HepG2 (cell line): Measurements from ENCODE around the gene CD101. TPM values are rescaled to one million over a fixed set of nuclear protein-coding genes. Genes with fewer than 3 reads are reported as not detected.

ENCODE experiments used
- ATAC-seq: fragments of 200-7000 bp; cut with Tn5 transposase; 3 replicates; pipeline ENCODE4 v1.9.1; 2020; ENCODE audit warnings: mild to moderate bottlenecking, moderate library complexity
- BruUV-seq: library from RNA; stranded (reverse); fragments of 400-500 nt; replicated peaks from 2 replicates; lab custom pipeline; 2021; lab: Mats Ljungman, UMichigan
- CTCF ChIA-PET: fragments of 300-600 bp; formaldehyde crosslinking; extraction: SDS; loops from one replicate; lab custom pipeline; 2021; ENCODE audit warnings: low total read pairs, inconsistent platforms, low intra/inter-chr PET ratio; lab: Yijun Ruan, JAX
- POLR2A ChIA-PET: fragments of 350-600 bp; sonication (Branson Sonifier 250); formaldehyde crosslinking; loops from one replicate; lab custom pipeline; 2020; ENCODE audit warnings: antibody characterized with exemption, inconsistent platforms; lab: Yijun Ruan, JAX
- DNase-seq: peaks from one replicate; pipeline ENCODE4 v3.0.0-alpha.2; 2015; ENCODE audit warnings: low spot score
- FAIRE-seq: peaks from 3 replicates; lab custom pipeline; 2011; peaks lifted over from hg19 to GRCh38; lab: Jason Lieb, UNC
- H2AFZ ChIP-seq: one replicate; pipeline ENCODE4 v1.6.1; 2011; ENCODE audit warnings: low read length, inconsistent platforms
- H3K27ac ChIP-seq: fragments of 300-600 bp; 3 replicates; pipeline ENCODE4 v1.8.0; 2011; ENCODE audit warnings: mixed run types, mild to moderate bottlenecking, mixed read lengths, low read length, inconsistent platforms; ENCODE audit not compliant: insufficient read depth; ENCODE audit errors: extremely low read length
- H3K27me3 ChIP-seq, 2 experiments: fragments of 200-600 bp in 1 of 2; 2 replicates in 1 of 2; 3 replicates in 1 of 2; pipeline versions ENCODE4 v1.6.0 to v1.8.0; 2011; ENCODE audit warnings: low read length in 2 of 2, mild to moderate bottlenecking in 2 of 2, moderate library complexity in 2 of 2, inconsistent platforms in 1 of 2; ENCODE audit not compliant: insufficient read depth in 2 of 2, control insufficient read depth in 1 of 2
- H3K36me3 ChIP-seq, 2 experiments: fragments of 200-600 bp in 1 of 2; replicated peaks in 1 of 2; 2 replicates in 1 of 2; 3 replicates in 1 of 2; pipeline versions ENCODE4 v1.5.1 to v1.8.0; 2011; ENCODE audit warnings: low read length in 2 of 2, inconsistent platforms in 1 of 2; ENCODE audit not compliant: insufficient read depth in 2 of 2, control insufficient read depth in 1 of 2
- H3K4me1 ChIP-seq: 2 replicates; pipeline ENCODE4 v1.5.1; 2012; ENCODE audit warnings: low read length, inconsistent platforms; ENCODE audit not compliant: insufficient read depth
- H3K4me2 ChIP-seq: 2 replicates; pipeline ENCODE4 v1.6.0; 2011; ENCODE audit warnings: low read depth, low read length, inconsistent platforms
- H3K4me3 ChIP-seq, 3 experiments: fragments of 200-600 bp in 1 of 3; sonication (generic), shearing (Covaris generic) in 1 of 3; replicated peaks in 1 of 3; 2 replicates each; pipeline ENCODE4 v1.5.1; 2011 to 2016; ENCODE audit warnings: low read length in 3 of 3, inconsistent platforms in 2 of 3, low read depth in 2 of 3, mild to moderate bottlenecking in 2 of 3, control low read depth in 1 of 3, mixed read lengths in 1 of 3; ENCODE audit not compliant: insufficient read depth in 1 of 3
- H3K79me2 ChIP-seq: one replicate; pipeline ENCODE4 v1.6.1; 2011; ENCODE audit warnings: low read length, inconsistent platforms; ENCODE audit not compliant: insufficient read depth
- H3K9ac ChIP-seq: 2 replicates; pipeline ENCODE4 v1.6.0; 2011; ENCODE audit warnings: mild to moderate bottlenecking, low read depth, low read length, inconsistent platforms; ENCODE audit not compliant: insufficient read depth
- H3K9me3 ChIP-seq: 2 replicates; pipeline ENCODE4 v1.5.1; 2012; ENCODE audit warnings: mild to moderate bottlenecking, low read length
- H4K20me1 ChIP-seq: 2 replicates; pipeline ENCODE4 v1.6.0; 2011; ENCODE audit warnings: inconsistent platforms, mild to moderate bottlenecking, low read length, moderate library complexity; ENCODE audit not compliant: insufficient read depth
- ARID3A ChIP-seq: IDR thresholded peaks from 2 replicates; pipeline ENCODE4 v1.6.1; 2012; ENCODE audit warnings: low read depth, low read length, improper control_type of control experiment
- KDM6A ChIP-seq: IDR thresholded peaks from 2 replicates; pipeline ENCODE4 v1.6.1; 2016; ENCODE audit warnings: low read depth
- THAP7 ChIP-seq: sonication (generic); formaldehyde crosslinking; IDR thresholded peaks from 2 replicates; pipeline ENCODE4 v1.8.1; 2023; ENCODE audit warnings: mild to moderate bottlenecking, missing genetic modification reagents
- TRIM24 ChIP-seq: sonication (generic); formaldehyde crosslinking; IDR thresholded peaks from 2 replicates; pipeline ENCODE4 v1.8.0; 2022; ENCODE audit warnings: mild to moderate bottlenecking, missing genetic modification reagents
- ZBTB39 ChIP-seq: sonication (generic); formaldehyde crosslinking; IDR thresholded peaks from 2 replicates; pipeline ENCODE4 v1.5.0; 2020; ENCODE audit warnings: missing genetic modification reagents
- ZC3H13 ChIP-seq: sonication (generic); formaldehyde crosslinking; IDR thresholded peaks from 2 replicates; pipeline ENCODE4 v1.8.1; 2023; ENCODE audit warnings: mild to moderate bottlenecking, missing genetic modification reagents, moderate library complexity
- ZFP41 ChIP-seq: sonication (generic); formaldehyde crosslinking; IDR thresholded peaks from 2 replicates; pipeline ENCODE4 v1.4.0; 2020; ENCODE audit warnings: mild to moderate bottlenecking, missing genetic modification reagents, borderline replicate concordance
- ZNF432 ChIP-seq: sonication (generic); formaldehyde crosslinking; IDR thresholded peaks from 2 replicates; pipeline ENCODE4 v1.5.0; 2020; ENCODE audit warnings: missing genetic modification reagents, mild to moderate bottlenecking, borderline replicate concordance
- ZNF512B ChIP-seq: sonication (generic); formaldehyde crosslinking; IDR thresholded peaks from 2 replicates; pipeline ENCODE4 v1.5.1; 2020; ENCODE audit warnings: missing genetic modification reagents, mild to moderate bottlenecking, borderline replicate concordance
- ZNF839 ChIP-seq: sonication (generic); formaldehyde crosslinking; IDR thresholded peaks from 2 replicates; pipeline ENCODE4 v1.4.0; 2020; ENCODE audit warnings: missing genetic modification reagents, mild to moderate bottlenecking, borderline replicate concordance
- ZSCAN21 ChIP-seq: sonication (generic); formaldehyde crosslinking; IDR thresholded peaks from 2 replicates; pipeline ENCODE4 v1.8.0; 2022; ENCODE audit warnings: mild to moderate bottlenecking, missing genetic modification reagents, moderate library complexity, borderline replicate concordance
- WGBS: methylation state at CpG from one replicate; pipeline ENCODE4 v1.1.6; 2017; ENCODE audit warnings: low lambda C conversion rate; 5-methylcytosine and 5-hydroxymethylcytosine counted together
- in situ Hi-C: cut with HindIII; loops from 2 replicates; pipeline ENCODE4 v1.10.0; 2017; ENCODE audit warnings: low pct_unique_long_range_greater_than_20kb; ENCODE audit not compliant: extremely low pct_ligation_motif_present
- intact Hi-C: fragments of 100-400 bp; cut with micrococcal nuclease; formaldehyde crosslinking; loops from one replicate; pipeline ENCODE4 v1.10.0; 2022; ENCODE audit not compliant: unreplicated experiment
- polyA plus RNA-seq, 8 experiments: library from polyadenylated mRNA; depleted of rRNA in 3 of 8; stranded (reverse) in 7 of 8; unstranded in 1 of 8; fragments of >200 nt; fragmentation: Illumina TruSeq in 4 of 8; extraction: Trizol in 4 of 8; gene quantifications; 2 replicates each; pipeline versions ENCODE4 v1.2.1 to v1.2.3, GENCODE V29; 2011 to 2016; ENCODE audit warnings: low read depth in 4 of 8, missing spikeins in 1 of 8, mixed read lengths in 1 of 8; ENCODE audit not compliant: insufficient read depth in 1 of 8
- total RNA-seq, 5 experiments: library from RNA; depleted of rRNA; stranded (reverse); fragments of >200 nt; fragmentation: Illumina TruSeq; extraction: Trizol; gene quantifications; 2 replicates each; pipeline ENCODE4 v1.2.3, GENCODE V29; 2016; ENCODE audit warnings: low read depth in 1 of 5

CD101 gene
- total and polyA plus RNA-seq, 2 of the 13 experiments (the other 11 are each of a cell fraction or from before 2014, with no cell fraction given) = 0.05 to 0.09 TPM

GRCh38 chr1:117015724-117016123, 14.2 kb downstream of the CD101 start:
- H3K4me3 ChIP-seq = no peak overlapping the region
- no peaks in the 10 kb centered on the region for H3K36me3 ChIP-seq
- ATAC-seq = no peak
- no peak overlapping the region for H3K27ac ChIP-seq
- no peaks in the 10 kb centered on the region for H4K20me1 ChIP-seq
- no peak for DNase-seq
- H2AFZ ChIP-seq = no peak overlapping the region
- in situ Hi-C loops = no loop called here
- TF ChIP-seq ZNF432 (CRISPR knock-in tag) = no peak
- TF ChIP-seq ARID3A = no peak
- no peak for TF ChIP-seq TRIM24 (CRISPR knock-in tag)
- TF ChIP-seq KDM6A (CRISPR knock-in tag) = no peak
- no peak for TF ChIP-seq ZC3H13 (CRISPR knock-in tag)
- no peak for TF ChIP-seq ZFP41 (CRISPR knock-in tag)
- TF ChIP-seq ZNF512B (CRISPR knock-in tag) = no peak
- no peak for TF ChIP-seq THAP7 (CRISPR knock-in tag)
- TF ChIP-seq ZNF839 (CRISPR knock-in tag) = no peak
- TF ChIP-seq ZBTB39 = no peak
- TF ChIP-seq ZSCAN21 (CRISPR knock-in tag) = no peak
- H3K9ac ChIP-seq = no peak overlapping the region
- H3K9me3 ChIP-seq = no peaks in the 10 kb centered on the region
- H3K79me2 ChIP-seq = no peaks in the 10 kb centered on the region
- 19% methylated on average over 3 of the region's 3 CpGs for WGBS
- ChIA-PET CTCF (no interaction called here), POLR2A (no interaction called here)
- intact Hi-C loops = no loop called here
- H3K27me3 ChIP-seq = no peaks in the 10 kb centered on the region; a peak in 1 of 5 replicates
- no peaks in the 10 kb centered on the region for H3K4me1 ChIP-seq
- no TSS peak for BruUV-seq
- FAIRE-seq = no peak
- no peak overlapping the region for H3K4me2 ChIP-seq
